ENCODE data around the gene PDCD7.

The PDCD7 gene

GRCh38 chr15:65071381-65071811, 62.2 kb downstream of the PDCD7 start:
- no peak for DNase-seq

- DNase-seq, result no peak
These were observed 63.6 kb downstream of the PDCD7 start for GRCh38 chr15:65069779-65070546.

DNA sequence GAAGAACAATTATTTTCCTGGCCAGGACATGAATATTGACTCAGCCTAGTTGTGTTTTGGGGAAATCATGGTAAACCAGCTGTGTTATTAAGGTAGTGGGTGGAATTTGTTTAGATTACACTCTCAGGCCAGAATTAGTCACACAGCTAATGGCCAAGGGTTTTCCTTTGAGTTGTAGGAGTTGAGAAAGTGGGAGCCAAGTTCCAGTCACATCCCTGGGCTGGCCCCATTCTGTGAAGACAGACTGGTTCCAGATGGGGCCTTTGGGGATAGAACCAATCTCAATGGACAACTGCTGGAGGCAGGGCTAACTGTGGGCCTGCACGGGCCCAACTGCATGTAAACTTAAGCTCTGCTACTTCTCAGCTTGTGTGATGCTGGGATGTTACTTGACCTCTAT, 64.4 kb downstream of the PDCD7 start:
- DNase-seq, result no peak

DNA sequence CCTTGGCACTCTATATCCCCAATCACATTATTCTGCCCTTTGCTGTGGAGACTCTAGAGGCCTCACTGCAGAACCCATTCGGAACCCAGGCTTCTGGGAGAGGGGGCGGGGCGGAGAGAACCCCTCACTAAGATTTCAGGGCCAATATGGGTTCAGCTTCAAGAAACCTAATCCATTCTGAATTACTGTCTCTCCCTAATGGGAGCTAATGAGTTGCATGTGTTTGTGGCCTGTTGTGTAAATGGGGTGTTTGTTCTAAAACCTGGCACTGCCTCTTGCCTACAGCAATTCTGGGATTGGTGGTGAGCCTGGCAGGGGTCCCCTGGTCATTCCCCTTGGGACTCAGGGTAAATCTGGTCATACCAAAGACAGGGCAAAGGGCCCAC, 65.2 kb downstream of the PDCD7 start:
- no peak for DNase-seq

- DNase-seq, result no peak
These were observed 65.8 kb downstream of the PDCD7 start, which contains the start of gene RASL12 for GRCh38 chr15:65067645-65068402. RASL12 (minus strand) TSS chr15:65067991; CDS start chr15:65067835, 156 bp downstream.
